AG10803 (cell line): ENCODE measurements around the gene ANXA11.

Experiments
- DNase-seq: peaks from one replicate; pipeline ENCODE4 v3.0.0; 2010; ENCODE audit warnings: low read depth
- H3K4me3 ChIP-seq: 2 replicates; pipeline ENCODE4 v1.5.1; 2011; ENCODE audit warnings: mild to moderate bottlenecking, low read length, control low read depth
- TF ChIP-seq, protein P1 (sequence below): conservative IDR thresholded peaks from 2 replicates; pipeline ENCODE4 v1.5.1; 2011; ENCODE audit warnings: mild to moderate bottlenecking, low read length, control low read depth, inconsistent platforms

Gene ANXA11

GRCh38 chr10:80191589-80192270, 13.6 kb downstream of the ANXA11 start:
- TF ChIP-seq, protein P1, sequence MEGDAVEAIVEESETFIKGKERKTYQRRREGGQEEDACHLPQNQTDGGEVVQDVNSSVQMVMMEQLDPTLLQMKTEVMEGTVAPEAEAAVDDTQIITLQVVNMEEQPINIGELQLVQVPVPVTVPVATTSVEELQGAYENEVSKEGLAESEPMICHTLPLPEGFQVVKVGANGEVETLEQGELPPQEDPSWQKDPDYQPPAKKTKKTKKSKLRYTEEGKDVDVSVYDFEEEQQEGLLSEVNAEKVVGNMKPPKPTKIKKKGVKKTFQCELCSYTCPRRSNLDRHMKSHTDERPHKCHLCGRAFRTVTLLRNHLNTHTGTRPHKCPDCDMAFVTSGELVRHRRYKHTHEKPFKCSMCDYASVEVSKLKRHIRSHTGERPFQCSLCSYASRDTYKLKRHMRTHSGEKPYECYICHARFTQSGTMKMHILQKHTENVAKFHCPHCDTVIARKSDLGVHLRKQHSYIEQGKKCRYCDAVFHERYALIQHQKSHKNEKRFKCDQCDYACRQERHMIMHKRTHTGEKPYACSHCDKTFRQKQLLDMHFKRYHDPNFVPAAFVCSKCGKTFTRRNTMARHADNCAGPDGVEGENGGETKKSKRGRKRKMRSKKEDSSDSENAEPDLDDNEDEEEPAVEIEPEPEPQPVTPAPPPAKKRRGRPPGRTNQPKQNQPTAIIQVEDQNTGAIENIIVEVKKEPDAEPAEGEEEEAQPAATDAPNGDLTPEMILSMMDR, result no peak
- DNase-seq, result no peak
- H3K4me3 ChIP-seq, result no peak overlapping the region

GRCh38 chr10:80188713-80189112, 16.6 kb downstream of the ANXA11 start:
- TF ChIP-seq, protein P1, result no peak
- DNase-seq, result no peak
- no peak overlapping the region for H3K4me3 ChIP-seq

DNA sequence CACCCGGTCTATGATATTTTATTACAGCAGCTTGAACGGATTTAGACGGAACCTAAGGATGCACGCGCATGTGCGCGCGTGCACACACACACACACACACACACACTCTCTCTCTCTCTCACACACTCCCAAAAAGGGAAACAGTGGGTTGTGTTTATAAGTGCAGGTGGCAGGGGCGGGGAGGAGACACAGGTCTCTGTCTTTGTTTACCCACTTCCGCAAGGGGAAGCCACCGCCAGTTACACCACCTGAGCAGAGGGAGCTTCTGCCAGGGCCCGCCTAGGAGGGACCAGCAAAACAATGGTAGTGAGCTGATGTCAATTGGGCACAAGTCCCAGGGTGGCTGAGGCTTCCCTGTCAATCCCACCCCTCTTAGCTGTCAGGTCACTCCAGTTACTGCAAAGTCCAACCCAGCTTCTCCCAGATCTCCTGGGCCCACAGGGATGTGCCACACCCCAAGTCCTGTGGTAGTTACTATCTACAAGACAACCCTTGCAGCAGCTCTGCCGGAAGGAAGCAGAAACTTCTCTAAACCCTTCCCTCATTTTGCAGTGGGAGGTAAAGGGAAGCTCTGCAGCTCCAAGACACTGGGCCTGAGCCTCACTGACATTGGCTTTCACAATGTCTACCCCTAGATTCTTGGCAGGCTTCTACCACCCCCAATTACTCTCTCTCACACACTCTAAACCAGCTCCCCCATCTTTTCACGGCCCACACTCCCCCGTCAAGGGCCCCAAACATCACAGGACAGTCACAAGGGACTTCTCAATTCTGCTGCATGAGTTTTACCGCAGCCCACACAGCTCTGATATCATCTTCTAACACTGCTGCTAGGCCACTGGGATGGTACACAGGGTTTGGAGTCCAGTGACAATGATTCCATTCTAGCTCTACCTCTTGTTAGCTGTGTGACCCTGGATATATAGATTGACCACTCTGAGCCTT, 17.6 kb downstream of the ANXA11 start:
- DNase-seq, result no peak
- no peak overlapping the region for H3K4me3 ChIP-seq
- TF ChIP-seq, protein P1, result no peak

GRCh38 chr10:80187060-80187459, 18.3 kb downstream of the ANXA11 start:
- TF ChIP-seq, protein P1, result no peak
- DNase-seq, result no peak
- H3K4me3 ChIP-seq, result no peak overlapping the region

- H3K4me3 ChIP-seq, result no peak overlapping the region
- TF ChIP-seq, protein P1, result no peak
These were observed 18.8 kb downstream of the ANXA11 start for GRCh38 chr10:80186364-80187012.

GRCh38 chr10:80185578-80186299, 19.6 kb downstream of the ANXA11 start:
- no peak for DNase-seq
- no peak overlapping the region for H3K4me3 ChIP-seq
- TF ChIP-seq, protein P1, result no peak

More at GRCh38 chr10:80186364-80187012, 18.8 kb downstream of the ANXA11 start:
- DNase-seq, result no peak
